ENCODE data around the gene UTP20.

DNA sequence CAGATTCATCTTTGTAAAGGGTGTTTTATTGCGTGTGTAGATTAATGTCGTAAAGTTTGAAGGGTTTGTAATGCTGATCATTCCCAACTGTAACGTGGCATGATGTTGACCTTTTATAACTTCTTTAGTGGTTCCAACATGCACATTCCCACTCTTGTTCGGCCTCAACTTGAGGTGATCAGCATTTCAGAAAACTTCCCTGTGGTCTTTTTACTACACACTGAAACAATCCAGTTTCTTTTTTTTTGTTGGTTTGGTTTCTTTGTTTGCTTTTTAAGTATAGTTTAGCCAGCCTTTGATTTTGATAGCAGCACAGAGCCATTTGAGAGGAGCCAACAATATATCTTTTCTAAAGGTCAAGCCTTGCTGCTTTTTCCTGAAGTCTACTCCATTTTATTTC is 22.8 kb downstream of the UTP20 start:
- no peak for TF ChIP-seq REST (IDR thresholded peaks at IDR 0.05)
- TF ChIP-seq POLR2A (IDR thresholded peaks at IDR 0.05; ENCODE audit: low read length) = no peak
- TF ChIP-seq, protein P1, sequence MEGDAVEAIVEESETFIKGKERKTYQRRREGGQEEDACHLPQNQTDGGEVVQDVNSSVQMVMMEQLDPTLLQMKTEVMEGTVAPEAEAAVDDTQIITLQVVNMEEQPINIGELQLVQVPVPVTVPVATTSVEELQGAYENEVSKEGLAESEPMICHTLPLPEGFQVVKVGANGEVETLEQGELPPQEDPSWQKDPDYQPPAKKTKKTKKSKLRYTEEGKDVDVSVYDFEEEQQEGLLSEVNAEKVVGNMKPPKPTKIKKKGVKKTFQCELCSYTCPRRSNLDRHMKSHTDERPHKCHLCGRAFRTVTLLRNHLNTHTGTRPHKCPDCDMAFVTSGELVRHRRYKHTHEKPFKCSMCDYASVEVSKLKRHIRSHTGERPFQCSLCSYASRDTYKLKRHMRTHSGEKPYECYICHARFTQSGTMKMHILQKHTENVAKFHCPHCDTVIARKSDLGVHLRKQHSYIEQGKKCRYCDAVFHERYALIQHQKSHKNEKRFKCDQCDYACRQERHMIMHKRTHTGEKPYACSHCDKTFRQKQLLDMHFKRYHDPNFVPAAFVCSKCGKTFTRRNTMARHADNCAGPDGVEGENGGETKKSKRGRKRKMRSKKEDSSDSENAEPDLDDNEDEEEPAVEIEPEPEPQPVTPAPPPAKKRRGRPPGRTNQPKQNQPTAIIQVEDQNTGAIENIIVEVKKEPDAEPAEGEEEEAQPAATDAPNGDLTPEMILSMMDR (IDR thresholded peaks at IDR 0.05) = no peak
- TF ChIP-seq RAD21 (conservative IDR thresholded peaks at IDR 0.05 in 1 of 2, IDR thresholded peaks at IDR 0.05 in 1 of 2) = no peak
- TF ChIP-seq JUNB (IDR thresholded peaks at IDR 0.05) = no peak
- no peak for TF ChIP-seq EP300 (IDR thresholded peaks at IDR 0.05)
- TF ChIP-seq HMGXB4 (CRISPR knock-in tag; IDR thresholded peaks at IDR 0.05; ENCODE audit: borderline replicate concordance) = no peak
- TF ChIP-seq ZFP36 (IDR thresholded peaks at IDR 0.05; ENCODE audit: borderline replicate concordance, partially characterized antibody) = no peak
- no peak for TF ChIP-seq FOSB (CRISPR knock-in tag; IDR thresholded peaks at IDR 0.05)
- no peak for TF ChIP-seq RARB (CRISPR knock-in tag; IDR thresholded peaks at IDR 0.05)
- no peak for TF ChIP-seq RCOR1 (IDR thresholded peaks at IDR 0.05; ENCODE audit: low read depth, low read length)
